Measurements from ENCODE around the gene CCDC148. TPM values are rescaled to one million over a fixed set of nuclear protein-coding genes. Genes with fewer than 3 reads are reported as not detected.

Gene CCDC148
- total RNA-seq, 1 donor from 2014 or later = 2.4 TPM

- H3K36me3 ChIP-seq (ENCODE audit: insufficient read depth, low read length) = no peaks in the 10 kb centered on the region
- TF ChIP-seq CTCF (IDR thresholded peaks at IDR 0.05; ENCODE audit: insufficient read depth, low read depth, low read length) = no peak
- no peak for TF ChIP-seq EZH2 (IDR thresholded peaks at IDR 0.05; ENCODE audit: insufficient read depth, low read length)
- no peak overlapping the region for H2AFZ ChIP-seq (ENCODE audit: low read depth, low read length)
- peaks cover 3% of the 10 kb centered on the region for H3K36me3 Mint-ChIP-seq (ENCODE audit: low read depth, unreplicated experiment)
- H3K27ac Mint-ChIP-seq (ENCODE audit: unreplicated experiment) = no peak overlapping the region
- peaks cover 4% of the 10 kb centered on the region for H3K4me1 Mint-ChIP-seq (ENCODE audit: low read depth, unreplicated experiment)
- DNase-seq (ENCODE audit: low read depth) (no peak), FAIRE-seq (no peak)
- H3K27me3 Mint-ChIP-seq (ENCODE audit: low read depth, unreplicated experiment) = no peaks in the 10 kb centered on the region
- no peaks in the 10 kb centered on the region for H3K79me2 ChIP-seq (ENCODE audit: insufficient read depth, low read length)
- no peaks in the 10 kb centered on the region for H3K9me3 ChIP-seq (ENCODE audit: insufficient read depth, low read depth, low read length)
- no peaks in the 10 kb centered on the region for H3K4me1 ChIP-seq (ENCODE audit: insufficient read depth, low read length)
- H3K4me3 ChIP-seq (ENCODE audit: insufficient read depth, low read depth, low read length) = no peak overlapping the region
- H3K9ac ChIP-seq (ENCODE audit: low read length) = no peak overlapping the region
- no peak overlapping the region for H3K4me3 Mint-ChIP-seq (ENCODE audit: unreplicated experiment)
- peaks cover under 1% of the 10 kb centered on the region for H3K9me3 Mint-ChIP-seq (ENCODE audit: unreplicated experiment)
- H3K27me3 ChIP-seq (ENCODE audit: insufficient read depth, low read length) = no peaks in the 10 kb centered on the region
- H3K4me2 ChIP-seq (ENCODE audit: low read length) = no peak overlapping the region
- no peak overlapping the region for H3K27ac ChIP-seq (ENCODE audit: low read depth, low read length)
- no peaks in the 10 kb centered on the region for H4K20me1 ChIP-seq (ENCODE audit: insufficient read depth, low read length)
Observed at GRCh38 chr2:158315803-158316414, 140.6 kb downstream of the CCDC148 start.

GRCh38 chr2:158315000-158315399, 141.6 kb downstream of the CCDC148 start:
- TF ChIP-seq CTCF (IDR thresholded peaks at IDR 0.05; ENCODE audit: insufficient read depth, low read depth, low read length) (no peak), EZH2 (IDR thresholded peaks at IDR 0.05; ENCODE audit: insufficient read depth, low read length) (no peak)
- H3K27me3 ChIP-seq (ENCODE audit: insufficient read depth, low read length) = no peaks in the 10 kb centered on the region
- no peak overlapping the region for H3K27ac Mint-ChIP-seq (ENCODE audit: unreplicated experiment)
- H3K79me2 ChIP-seq (ENCODE audit: insufficient read depth, low read length) = no peaks in the 10 kb centered on the region
- H3K27me3 Mint-ChIP-seq (ENCODE audit: low read depth, unreplicated experiment) = no peaks in the 10 kb centered on the region
- no peak overlapping the region for H3K9ac ChIP-seq (ENCODE audit: low read length)
- no peak overlapping the region for H3K4me3 ChIP-seq (ENCODE audit: insufficient read depth, low read depth, low read length)
- H3K4me3 Mint-ChIP-seq (ENCODE audit: unreplicated experiment) = no peak overlapping the region
- FAIRE-seq = no peak
- DNase-seq (ENCODE audit: low read depth) = no peak
- H2AFZ ChIP-seq (ENCODE audit: low read depth, low read length) = no peak overlapping the region
- H3K9me3 ChIP-seq (ENCODE audit: insufficient read depth, low read depth, low read length) = no peaks in the 10 kb centered on the region
- peaks cover 3% of the 10 kb centered on the region for H3K36me3 Mint-ChIP-seq (ENCODE audit: low read depth, unreplicated experiment)
- H3K36me3 ChIP-seq (ENCODE audit: insufficient read depth, low read length) = no peaks in the 10 kb centered on the region
- no peaks in the 10 kb centered on the region for H3K4me1 ChIP-seq (ENCODE audit: insufficient read depth, low read length)
- H3K4me1 Mint-ChIP-seq (ENCODE audit: low read depth, unreplicated experiment) = peaks cover 3% of the 10 kb centered on the region
- H3K27ac ChIP-seq (ENCODE audit: low read depth, low read length) = no peak overlapping the region
- H3K9me3 Mint-ChIP-seq (ENCODE audit: unreplicated experiment) = peaks cover 3% of the 10 kb centered on the region
- H3K4me2 ChIP-seq (ENCODE audit: low read length) = no peak overlapping the region
- no peaks in the 10 kb centered on the region for H4K20me1 ChIP-seq (ENCODE audit: insufficient read depth, low read length)

GRCh38 chr2:158313734-158314133, 142.8 kb downstream of the CCDC148 start:
- H3K4me1 ChIP-seq (ENCODE audit: insufficient read depth, low read length) = no peaks in the 10 kb centered on the region
- H3K9me3 Mint-ChIP-seq (ENCODE audit: unreplicated experiment) = peaks cover 3% of the 10 kb centered on the region
- no peak overlapping the region for H2AFZ ChIP-seq (ENCODE audit: low read depth, low read length)
- H3K36me3 ChIP-seq (ENCODE audit: insufficient read depth, low read length) = no peaks in the 10 kb centered on the region
- no peak overlapping the region for H3K4me3 Mint-ChIP-seq (ENCODE audit: unreplicated experiment)
- no peak overlapping the region for H3K4me2 ChIP-seq (ENCODE audit: low read length)
- H3K4me1 Mint-ChIP-seq (ENCODE audit: low read depth, unreplicated experiment) = peaks cover 3% of the 10 kb centered on the region
- H3K9me3 ChIP-seq (ENCODE audit: insufficient read depth, low read depth, low read length) = no peaks in the 10 kb centered on the region
- no peak overlapping the region for H3K4me3 ChIP-seq (ENCODE audit: insufficient read depth, low read depth, low read length)
- no peak overlapping the region for H3K27ac Mint-ChIP-seq (ENCODE audit: unreplicated experiment)
- H4K20me1 ChIP-seq (ENCODE audit: insufficient read depth, low read length) = no peaks in the 10 kb centered on the region
- no peak overlapping the region for H3K9ac ChIP-seq (ENCODE audit: low read length)
- DNase-seq (ENCODE audit: low read depth) (no peak), FAIRE-seq (no peak)
- no peak overlapping the region for H3K27ac ChIP-seq (ENCODE audit: low read depth, low read length)
- no peaks in the 10 kb centered on the region for H3K79me2 ChIP-seq (ENCODE audit: insufficient read depth, low read length)
- no peaks in the 10 kb centered on the region for H3K27me3 ChIP-seq (ENCODE audit: insufficient read depth, low read length)
- H3K27me3 Mint-ChIP-seq (ENCODE audit: low read depth, unreplicated experiment) = no peaks in the 10 kb centered on the region
- H3K36me3 Mint-ChIP-seq (ENCODE audit: low read depth, unreplicated experiment) = peaks cover 3% of the 10 kb centered on the region
- TF ChIP-seq CTCF (IDR thresholded peaks at IDR 0.05; ENCODE audit: insufficient read depth, low read depth, low read length) (no peak), EZH2 (IDR thresholded peaks at IDR 0.05; ENCODE audit: insufficient read depth, low read length) (no peak)
